CD14-positive monocyte (primary cell): ENCODE results near the gene AOPEP. TPM values are rescaled to one million over a fixed set of nuclear protein-coding genes. Genes with fewer than 3 reads are reported as not detected.

ENCODE experiments used
- DNase-seq, 3 donors: peaks; one replicate each; pipeline ENCODE4 v3.0.0-alpha.2; 2011 to 2022
- H2AFZ ChIP-seq: 2 replicates; pipeline ENCODE4 v1.6.0; 2012; ENCODE audit warnings: mild to moderate bottlenecking, low read depth, low read length, inconsistent platforms; ENCODE audit not compliant: insufficient read depth, poor library complexity, severe bottlenecking
- H3K27ac ChIP-seq, 2 donors: 1 replicate in 1 of 2; 2 replicates in 1 of 2; pipeline ENCODE4 v1.5.1; 2012 to 2013; ENCODE audit warnings: low read length in 2 of 2, control low read depth in 1 of 2, inconsistent platforms in 1 of 2, low read depth in 1 of 2, mild to moderate bottlenecking in 1 of 2
- H3K27me3 ChIP-seq, 2 donors: one replicate each; pipeline versions ENCODE4 v1.6.0 to v1.6.1; 2011 to 2013; ENCODE audit warnings: low read length in 2 of 2; ENCODE audit not compliant: control insufficient read depth in 2 of 2, insufficient read depth in 2 of 2
- H3K36me3 ChIP-seq, 2 donors: replicated peaks in 1 of 2; 1 replicate in 1 of 2; 2 replicates in 1 of 2; pipeline versions ENCODE4 v1.5.1 to v1.6.1; 2012 to 2013; ENCODE audit warnings: low read length in 2 of 2, control low read depth in 1 of 2, inconsistent platforms in 1 of 2, mild to moderate bottlenecking in 1 of 2; ENCODE audit not compliant: insufficient read depth in 2 of 2, control insufficient read depth in 1 of 2
- H3K4me1 ChIP-seq, 2 donors: 1 replicate in 1 of 2; 2 replicates in 1 of 2; pipeline versions ENCODE4 v1.5.1 to v1.6.1; 2012 to 2013; ENCODE audit warnings: low read length in 2 of 2, control low read depth in 1 of 2, inconsistent platforms in 1 of 2, mild to moderate bottlenecking in 1 of 2, moderate library complexity in 1 of 2; ENCODE audit not compliant: insufficient read depth in 2 of 2, control insufficient read depth in 1 of 2
- H3K4me2 ChIP-seq: replicated peaks from 2 replicates; pipeline ENCODE3; 2012; ENCODE audit warnings: low read length, moderate library complexity, mild to moderate bottlenecking; ENCODE audit not compliant: poor library complexity, severe bottlenecking; ENCODE audit errors: extremely low read depth
- H3K4me3 ChIP-seq, 3 experiments: fragments of 200-600 bp in 1 of 3; sonication (generic) in 1 of 3; replicated peaks in 1 of 3; 1 replicate in 2 of 3; 2 replicates in 1 of 3; pipeline ENCODE4 v1.5.1; 2011 to 2013; ENCODE audit warnings: low read length in 3 of 3, mild to moderate bottlenecking in 3 of 3, control low read depth in 2 of 3, low read depth in 2 of 3, inconsistent platforms in 1 of 3, moderate library complexity in 1 of 3
- H3K79me2 ChIP-seq: 2 replicates; pipeline ENCODE4 v1.6.0; 2012; ENCODE audit warnings: mild to moderate bottlenecking, control low read depth, inconsistent platforms, low read length, moderate library complexity; ENCODE audit not compliant: insufficient read depth
- H3K9ac ChIP-seq: 2 replicates; pipeline ENCODE4 v1.6.0; 2017; ENCODE audit warnings: low read length, mild to moderate bottlenecking; ENCODE audit not compliant: insufficient read depth, poor library complexity, severe bottlenecking
- H3K9me3 ChIP-seq, 2 donors: replicated peaks in 1 of 2; 1 replicate in 1 of 2; 2 replicates in 1 of 2; pipeline versions ENCODE4 v1.5.1 to v1.6.1; 2012 to 2013; ENCODE audit warnings: low read length in 2 of 2, control low read depth in 1 of 2; ENCODE audit not compliant: control insufficient read depth in 1 of 2, insufficient read depth in 1 of 2
- H4K20me1 ChIP-seq: 2 replicates; pipeline ENCODE4 v1.6.0; 2012; ENCODE audit warnings: mild to moderate bottlenecking, low read length, control low read depth, moderate library complexity; ENCODE audit not compliant: insufficient read depth
- H3K27ac Mint-ChIP-seq, 7 donors: one replicate each; pipeline ENCODE4 v1.8.0; 2020; ENCODE audit warnings: mild to moderate bottlenecking in 7 of 7, mixed read lengths in 7 of 7, moderate library complexity in 6 of 7, inconsistent platforms in 2 of 7
- H3K27me3 Mint-ChIP-seq, 3 donors: one replicate each; pipeline ENCODE4 v1.8.0; 2021 to 2022; ENCODE audit warnings: low read depth in 3 of 3, mild to moderate bottlenecking in 3 of 3, mixed read lengths in 3 of 3, moderate library complexity in 3 of 3, inconsistent platforms in 1 of 3
- H3K36me3 Mint-ChIP-seq, 2 donors: one replicate each; pipeline ENCODE4 v1.8.0; 2020; ENCODE audit warnings: mixed read lengths in 2 of 2, inconsistent platforms in 1 of 2, mild to moderate bottlenecking in 1 of 2
- H3K4me1 Mint-ChIP-seq: one replicate; pipeline ENCODE4 v1.8.0; 2020; ENCODE audit warnings: mild to moderate bottlenecking, mixed read lengths
- H3K4me3 Mint-ChIP-seq, 2 donors: one replicate each; pipeline ENCODE4 v1.8.0; 2020; ENCODE audit warnings: mild to moderate bottlenecking in 2 of 2, mixed read lengths in 2 of 2, moderate library complexity in 1 of 2
- H3K9me3 Mint-ChIP-seq, 7 donors: one replicate each; pipeline ENCODE4 v1.8.0; 2020 to 2022; ENCODE audit warnings: mixed read lengths in 7 of 7, mild to moderate bottlenecking in 6 of 7, moderate library complexity in 6 of 7, inconsistent platforms in 2 of 7
- WGBS: methylation state at CpG from one replicate; pipeline ENCODE4 v1.1.5; 2013; ENCODE audit warnings: missing lambda C conversion rate; ENCODE audit not compliant: insufficient coverage; 5-methylcytosine and 5-hydroxymethylcytosine counted together
- intact Hi-C, 2 donors: fragments of 100-400 bp; cut with micrococcal nuclease; formaldehyde crosslinking; loops; one replicate each; pipeline versions ENCODE4 v1.15.0 to v1.15.1; 2023
- polyA plus RNA-seq, 3 donors: library from polyadenylated mRNA; depleted of rRNA in 1 of 3; unstranded in 2 of 3; stranded (reverse) in 1 of 3; fragments of 300-500 nt in 2 of 3; fragments of >200 nt in 1 of 3; fragmentation: Illumina TruSeq in 2 of 3; gene quantifications; 1 replicate in 2 of 3; 2 replicates in 1 of 3; pipeline ENCODE4 v1.2.3, GENCODE V29; 2012 to 2021
- TF ChIP-seq, protein P1 (sequence below): fragments of 200-600 bp; IDR thresholded peaks from one replicate; pipeline ENCODE4 v1.8.0; 2022; ENCODE audit warnings: antibody characterized with exemption, mild to moderate bottlenecking

Gene AOPEP
- polyA plus RNA-seq, 3 donors: 3.0 to 4.1 (median 3.1) TPM

DNA sequence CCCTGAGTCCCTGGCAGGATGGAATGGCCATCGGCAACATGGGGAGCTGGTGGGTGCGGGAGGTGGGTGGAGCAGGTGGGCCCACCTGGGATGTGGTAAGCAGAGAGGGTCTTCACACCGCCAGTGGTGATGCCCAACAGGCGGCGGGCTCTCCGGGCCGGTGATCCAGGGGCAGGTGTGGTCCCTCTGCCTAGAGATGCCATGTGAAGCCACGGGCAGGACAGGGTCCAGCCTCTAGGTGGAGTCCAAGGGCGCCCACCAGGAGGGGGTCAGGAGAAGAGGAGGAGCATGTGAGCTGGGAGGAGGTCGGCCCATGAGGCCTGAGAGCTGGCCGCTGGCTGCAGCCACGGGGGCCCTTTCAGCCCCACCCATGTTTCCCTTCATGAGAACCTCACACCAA, 369.9 kb downstream of the AOPEP start:
- Histone ChIP-seq H2AFZ (no peak overlapping the region), H4K20me1 (no peaks in the 10 kb centered on the region), H3K4me2 (no peak overlapping the region), H3K79me2 (no peaks in the 10 kb centered on the region), H3K9me3 (no peaks in the 10 kb centered on the region), H3K36me3 (peaks cover 0 to 8% of the 10 kb centered on the region in 2 donors), H3K27ac (no peak overlapping the region), H3K4me1 (no peaks in the 10 kb centered on the region), H3K27me3 (no peaks in the 10 kb centered on the region), H3K9ac (no peak overlapping the region), H3K4me3 (no peak overlapping the region)
- DNase-seq: no peak
- TF ChIP-seq, protein P1, sequence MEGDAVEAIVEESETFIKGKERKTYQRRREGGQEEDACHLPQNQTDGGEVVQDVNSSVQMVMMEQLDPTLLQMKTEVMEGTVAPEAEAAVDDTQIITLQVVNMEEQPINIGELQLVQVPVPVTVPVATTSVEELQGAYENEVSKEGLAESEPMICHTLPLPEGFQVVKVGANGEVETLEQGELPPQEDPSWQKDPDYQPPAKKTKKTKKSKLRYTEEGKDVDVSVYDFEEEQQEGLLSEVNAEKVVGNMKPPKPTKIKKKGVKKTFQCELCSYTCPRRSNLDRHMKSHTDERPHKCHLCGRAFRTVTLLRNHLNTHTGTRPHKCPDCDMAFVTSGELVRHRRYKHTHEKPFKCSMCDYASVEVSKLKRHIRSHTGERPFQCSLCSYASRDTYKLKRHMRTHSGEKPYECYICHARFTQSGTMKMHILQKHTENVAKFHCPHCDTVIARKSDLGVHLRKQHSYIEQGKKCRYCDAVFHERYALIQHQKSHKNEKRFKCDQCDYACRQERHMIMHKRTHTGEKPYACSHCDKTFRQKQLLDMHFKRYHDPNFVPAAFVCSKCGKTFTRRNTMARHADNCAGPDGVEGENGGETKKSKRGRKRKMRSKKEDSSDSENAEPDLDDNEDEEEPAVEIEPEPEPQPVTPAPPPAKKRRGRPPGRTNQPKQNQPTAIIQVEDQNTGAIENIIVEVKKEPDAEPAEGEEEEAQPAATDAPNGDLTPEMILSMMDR: no peak
- H3K4me3 Mint-ChIP-seq: no peak overlapping the region
- peaks cover 2 to 5% of the 10 kb centered on the region in 2 donors for H3K36me3 Mint-ChIP-seq
- H3K27ac Mint-ChIP-seq: no peak overlapping the region
- H3K27me3 Mint-ChIP-seq: peaks cover 0 to 17% (median 16%) of the 10 kb centered on the region in 3 donors
- intact Hi-C loops: no loop called here
- peaks cover 18% of the 10 kb centered on the region for H3K4me1 Mint-ChIP-seq
- H3K9me3 Mint-ChIP-seq: peaks cover 0 to 3% (median 0%) of the 10 kb centered on the region in 7 donors
- WGBS: 94% methylated on average over 9 of the region's 12 CpGs

DNA sequence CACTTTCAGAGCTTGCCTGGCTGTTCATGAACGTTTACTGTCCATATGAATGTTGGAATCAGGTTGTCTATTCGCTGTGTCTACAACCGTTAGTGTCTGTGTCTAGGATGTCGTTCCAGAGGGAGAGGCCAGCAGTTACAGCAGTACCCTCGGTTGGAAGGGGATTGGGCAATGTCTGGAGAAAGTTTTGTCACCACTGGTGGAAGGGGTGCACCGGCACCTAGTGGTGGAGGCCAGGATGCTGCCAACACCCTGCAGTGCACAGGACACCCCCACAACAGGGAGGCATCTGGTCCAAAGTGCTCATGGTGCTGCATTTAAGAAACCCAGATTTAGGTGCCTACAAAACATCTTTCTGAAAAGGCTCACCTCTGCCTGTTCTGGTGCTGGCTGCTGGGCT, 370.3 kb downstream of the AOPEP start:
- no peak overlapping the region for H3K4me3 Mint-ChIP-seq
- H3K4me1 ChIP-seq: no peaks in the 10 kb centered on the region

More for the DNA sequence above, 370.3 kb downstream of the AOPEP start:
- intact Hi-C loops: no loop called here
- no peak for DNase-seq
- no peaks in the 10 kb centered on the region for H3K79me2 ChIP-seq
- H3K4me3 ChIP-seq: no peak overlapping the region
- no peak overlapping the region for H3K9ac ChIP-seq
- H3K36me3 ChIP-seq: peaks cover 0 to 8% of the 10 kb centered on the region in 2 donors
- H3K9me3 ChIP-seq: no peaks in the 10 kb centered on the region
- H3K27ac ChIP-seq: no peak overlapping the region
- TF ChIP-seq, protein P1: no peak
- Mint-ChIP-seq H3K36me3 (peaks cover 4 to 8% of the 10 kb centered on the region in 2 donors), H3K9me3 (peaks cover 0 to 3% (median 0%) of the 10 kb centered on the region in 7 donors), H3K27ac (no peak overlapping the region), H3K4me1 (peaks cover 14% of the 10 kb centered on the region), H3K27me3 (peaks cover 0 to 14% (median 13%) of the 10 kb centered on the region in 3 donors)
- no peak overlapping the region for H2AFZ ChIP-seq
- H4K20me1 ChIP-seq: no peaks in the 10 kb centered on the region
- no peaks in the 10 kb centered on the region for H3K27me3 ChIP-seq
- 57% methylated on average over 4 of the region's 6 CpGs for WGBS
- H3K4me2 ChIP-seq: no peak overlapping the region
